Muscle layer of duodenum (tissue), 2 donors: ENCODE measurements around the gene LDLRAD4.
"Not testable (repeated sequence)": the region's sequence is repeated elsewhere in the genome, so short reads cannot be mapped to it uniquely, and the experiment has no call there.

ENCODE experiments used
- H3K27ac ChIP-seq: one replicate; pipeline ENCODE4 v1.7.0; 2013; ENCODE audit warnings: mild to moderate bottlenecking, low read length
- H3K27me3 ChIP-seq: one replicate; pipeline ENCODE4 v1.7.0; 2013; ENCODE audit warnings: low read depth, mild to moderate bottlenecking, control low read depth, low read length
- H3K36me3 ChIP-seq, 2 donors: one replicate each; pipeline ENCODE4 v1.7.0; 2013; ENCODE audit warnings: low read length in 2 of 2, control low read depth in 1 of 2, mild to moderate bottlenecking in 1 of 2; ENCODE audit not compliant: insufficient read depth in 2 of 2, control insufficient read depth in 1 of 2
- H3K4me1 ChIP-seq, 2 donors: one replicate each; pipeline ENCODE4 v1.7.0; 2013; ENCODE audit warnings: low read length in 2 of 2, mild to moderate bottlenecking in 2 of 2, control low read depth in 1 of 2, moderate library complexity in 1 of 2; ENCODE audit not compliant: insufficient read depth in 2 of 2, control insufficient read depth in 1 of 2
- H3K4me3 ChIP-seq, 2 donors: one replicate each; pipeline ENCODE4 v1.7.0; 2013; ENCODE audit warnings: low read length in 2 of 2, low read depth in 1 of 2, mild to moderate bottlenecking in 1 of 2
- H3K9me3 ChIP-seq, 2 donors: one replicate each; pipeline ENCODE4 v1.7.0; 2013; ENCODE audit warnings: low read length in 2 of 2, control low read depth in 1 of 2, mild to moderate bottlenecking in 1 of 2; ENCODE audit not compliant: control insufficient read depth in 1 of 2
- donor health status: healthy.

Gene LDLRAD4

DNA sequence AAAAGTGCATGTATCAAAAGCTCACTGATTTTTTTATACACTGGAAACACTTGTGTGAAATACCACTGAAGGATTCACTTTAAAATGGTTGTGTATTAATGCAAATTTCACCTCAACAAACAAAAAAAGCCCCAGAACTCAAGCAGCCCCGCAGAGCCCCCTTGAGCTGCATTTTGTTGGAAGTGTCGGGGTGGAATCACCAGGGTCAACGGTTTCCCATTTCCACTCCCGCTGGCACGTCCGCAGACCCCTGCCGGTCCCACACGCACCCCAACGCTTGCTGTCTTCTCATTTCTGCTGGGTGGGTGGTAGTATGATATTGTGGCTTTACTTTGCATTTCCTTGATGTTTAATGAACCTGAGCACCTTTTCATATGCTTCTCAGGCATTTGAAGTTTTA is 268.1 kb downstream of the LDLRAD4 start:
- H3K4me1 ChIP-seq, result no peaks in the 10 kb centered on the region
- H3K27ac ChIP-seq, result no peak overlapping the region
- H3K36me3 ChIP-seq, result no peaks in the 10 kb centered on the region
- no peak overlapping the region for H3K4me3 ChIP-seq
- no peaks in the 10 kb centered on the region for H3K9me3 ChIP-seq
- no peaks in the 10 kb centered on the region for H3K27me3 ChIP-seq

GRCh38 chr18:13487237-13487636 is 268.7 kb downstream of the LDLRAD4 start:
- Histone ChIP-seq H3K4me3 (no peak overlapping the region), H3K4me1 (no peaks in the 10 kb centered on the region), H3K9me3 (no peaks in the 10 kb centered on the region), H3K27ac (no peak overlapping the region), H3K27me3 (no peaks in the 10 kb centered on the region), H3K36me3 (no peaks in the 10 kb centered on the region)

DNA sequence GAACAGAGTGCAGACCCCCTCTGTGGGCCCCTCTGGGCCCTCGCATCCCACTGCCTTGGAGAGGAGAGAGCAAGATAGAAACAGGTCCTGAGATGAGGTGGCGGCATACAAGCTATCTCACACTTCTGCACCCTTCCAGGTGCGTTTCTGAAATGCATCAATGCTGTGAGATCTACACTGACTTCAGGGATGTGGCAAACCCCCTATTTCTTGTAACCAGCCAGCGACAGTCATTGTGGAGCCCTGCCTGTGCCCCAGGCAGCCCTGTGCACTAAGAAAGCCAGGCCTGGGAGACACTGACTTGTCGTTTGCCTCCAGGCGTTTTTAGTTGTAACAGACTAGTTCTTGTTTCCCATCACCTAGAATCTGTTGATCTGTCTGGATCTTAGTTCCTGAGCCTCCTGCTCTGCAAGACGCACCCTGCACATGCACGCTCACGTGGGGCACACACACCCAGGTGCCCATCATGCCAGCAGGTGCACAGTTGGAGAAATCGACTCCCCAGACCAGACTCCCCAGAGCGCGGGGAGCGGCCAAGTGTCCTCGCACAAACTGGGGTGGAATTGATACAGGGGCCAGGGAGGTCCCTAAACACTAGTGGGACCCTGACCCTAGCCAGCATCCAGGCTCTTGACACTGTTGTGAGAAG is 269.8 kb downstream of the LDLRAD4 start:
- H3K9me3 ChIP-seq, result no peaks in the 10 kb centered on the region
- H3K27me3 ChIP-seq, result no peaks in the 10 kb centered on the region
- H3K4me1 ChIP-seq, result no peaks in the 10 kb centered on the region
- H3K27ac ChIP-seq, result no peak overlapping the region
- no peaks in the 10 kb centered on the region for H3K36me3 ChIP-seq
- no peak overlapping the region for H3K4me3 ChIP-seq

DNA sequence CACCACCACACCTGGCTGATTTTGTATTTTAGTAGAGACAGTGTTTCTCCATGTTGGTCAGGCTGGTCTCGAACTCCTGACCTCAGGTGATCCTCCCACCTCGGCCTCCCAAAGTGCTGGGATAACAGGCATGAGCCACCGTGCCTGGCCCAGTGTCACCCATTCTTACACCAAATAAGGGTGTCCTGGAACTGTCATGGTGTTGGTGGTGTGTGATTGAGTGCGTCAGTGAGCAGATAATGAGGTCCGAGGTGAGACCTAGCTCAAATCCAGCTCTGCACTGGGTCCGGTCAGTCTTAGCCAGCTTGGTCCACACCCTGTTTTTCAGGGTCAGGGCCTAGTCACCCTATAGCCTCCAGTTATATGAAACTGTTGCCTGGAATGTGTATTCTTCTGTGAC is 270.7 kb downstream of the LDLRAD4 start:
- not testable (repeated sequence) for H3K4me1 ChIP-seq, H3K36me3 ChIP-seq, H3K27me3 ChIP-seq, H3K4me3 ChIP-seq, H3K9me3 ChIP-seq, H3K27ac ChIP-seq

DNA sequence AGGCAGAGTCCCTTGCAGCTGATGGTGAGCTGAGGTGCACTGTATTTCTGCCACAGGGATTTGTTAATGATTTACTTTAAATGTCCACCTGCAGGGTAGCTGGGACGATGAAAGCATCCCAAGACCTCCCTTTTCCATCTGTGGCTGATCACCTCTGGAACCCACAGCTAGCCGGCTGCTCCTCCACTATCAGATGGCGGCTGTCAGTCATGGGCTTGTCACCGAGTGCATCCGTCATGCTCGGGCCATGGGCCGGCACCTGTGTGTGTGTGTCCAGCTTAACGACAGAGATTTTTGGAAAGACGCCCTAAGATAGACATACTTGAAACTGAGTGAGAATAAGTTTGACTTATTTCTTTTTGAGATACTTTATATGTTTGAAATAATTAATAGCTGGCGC is 272.6 kb downstream of the LDLRAD4 start:
- no peaks in the 10 kb centered on the region for H3K4me1 ChIP-seq
- no peak overlapping the region for H3K4me3 ChIP-seq
- no peaks in the 10 kb centered on the region for H3K9me3 ChIP-seq
- no peak overlapping the region for H3K27ac ChIP-seq
- no peaks in the 10 kb centered on the region for H3K36me3 ChIP-seq
- H3K27me3 ChIP-seq, result no peaks in the 10 kb centered on the region

GRCh38 chr18:13492314-13492713 is 273.8 kb downstream of the LDLRAD4 start:
- H3K9me3 ChIP-seq, result no peaks in the 10 kb centered on the region
- no peaks in the 10 kb centered on the region for H3K36me3 ChIP-seq
- H3K4me3 ChIP-seq, result no peak overlapping the region
- no peaks in the 10 kb centered on the region for H3K4me1 ChIP-seq
- H3K27me3 ChIP-seq, result no peaks in the 10 kb centered on the region
- no peak overlapping the region for H3K27ac ChIP-seq

- Histone ChIP-seq H3K4me3 (no peak overlapping the region), H3K4me1 (no peaks in the 10 kb centered on the region), H3K36me3 (peaks cover 0 to 5% of the 10 kb centered on the region in 2 donors), H3K27ac (no peak overlapping the region), H3K27me3 (no peaks in the 10 kb centered on the region), H3K9me3 (no peaks in the 10 kb centered on the region)
Measured at GRCh38 chr18:13493079-13493478, 274.5 kb downstream of the LDLRAD4 start.

GRCh38 chr18:13493725-13494124 is 275.2 kb downstream of the LDLRAD4 start:
- no peaks in the 10 kb centered on the region for H3K9me3 ChIP-seq
- H3K36me3 ChIP-seq, result peaks cover 0 to 8% of the 10 kb centered on the region in 2 donors
- H3K27me3 ChIP-seq, result no peaks in the 10 kb centered on the region
- no peak overlapping the region for H3K27ac ChIP-seq
- no peak overlapping the region for H3K4me3 ChIP-seq
- no peaks in the 10 kb centered on the region for H3K4me1 ChIP-seq

- H3K27ac ChIP-seq, result no peak overlapping the region
- no peaks in the 10 kb centered on the region for H3K27me3 ChIP-seq
- no peaks in the 10 kb centered on the region for H3K4me1 ChIP-seq
- H3K36me3 ChIP-seq, result peaks cover 0 to 11% of the 10 kb centered on the region in 2 donors
- no peak overlapping the region for H3K4me3 ChIP-seq
- no peaks in the 10 kb centered on the region for H3K9me3 ChIP-seq
Measured at GRCh38 chr18:13494871-13495445, 276.4 kb downstream of the LDLRAD4 start.

DNA sequence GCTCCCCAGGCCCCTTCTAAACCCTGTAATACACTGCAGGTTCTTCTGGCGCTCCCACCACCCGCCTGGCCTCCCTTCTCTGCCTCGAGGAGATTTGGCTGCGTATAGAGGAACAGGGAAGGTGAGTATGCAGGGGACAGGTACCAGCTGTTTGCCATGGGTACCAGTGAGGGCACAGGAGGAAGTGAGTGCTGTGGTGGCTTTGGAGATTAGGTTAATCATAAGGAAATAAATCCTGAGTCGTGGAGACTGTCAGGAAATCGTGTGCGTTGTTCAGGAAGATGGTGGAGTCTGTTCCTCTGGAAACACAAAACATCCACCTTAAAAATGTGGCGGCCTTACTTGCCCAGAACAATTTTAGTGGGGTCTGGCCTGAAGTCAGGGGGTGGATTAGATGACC is 277.4 kb downstream of the LDLRAD4 start:
- H3K27me3 ChIP-seq, result no peaks in the 10 kb centered on the region
- no peaks in the 10 kb centered on the region for H3K9me3 ChIP-seq
- H3K27ac ChIP-seq, result no peak overlapping the region
- peaks cover 0 to 11% of the 10 kb centered on the region in 2 donors for H3K36me3 ChIP-seq
- no peak overlapping the region for H3K4me3 ChIP-seq
- H3K4me1 ChIP-seq, result peaks cover 0 to 6% of the 10 kb centered on the region in 2 donors

GRCh38 chr18:13496691-13497281 is 278.2 kb downstream of the LDLRAD4 start:
- H3K4me1 ChIP-seq, result peaks cover 0 to 14% of the 10 kb centered on the region in 2 donors
- H3K27me3 ChIP-seq, result no peaks in the 10 kb centered on the region
- H3K9me3 ChIP-seq, result no peaks in the 10 kb centered on the region
- H3K27ac ChIP-seq, result no peak overlapping the region
- peaks cover 0 to 11% of the 10 kb centered on the region in 2 donors for H3K36me3 ChIP-seq
- H3K4me3 ChIP-seq, result no peak overlapping the region
